ENCODE data around the gene DENND1C. TPM values are rescaled to one million over a fixed set of nuclear protein-coding genes. Genes with fewer than 3 reads are reported as not detected.

Gene DENND1C
- total RNA-seq, 2 donors from 2014 or later, result 64.3 to 73.2 TPM

- peaks cover 98% of the 10 kb centered on the region for H3K36me3 Mint-ChIP-seq (ENCODE audit: low read depth)
These were observed 63.0 kb downstream of the DENND1C start for GRCh38 chr19:6418562-6418932.

GRCh38 chr19:6417713-6418561, 63.6 kb downstream of the DENND1C start:
- Mint-ChIP-seq H3K27ac (no peak overlapping the region), H3K4me1 (peaks cover 1% of the 10 kb centered on the region), H3K4me3 (no peak overlapping the region), H3K9me3 (no peaks in the 10 kb centered on the region), H3K36me3 (ENCODE audit: low read depth) (peaks cover 98% of the 10 kb centered on the region), H3K27me3 (no peaks in the 10 kb centered on the region)
- ATAC-seq (replicated peaks), result no peak

More at GRCh38 chr19:6418562-6418932, 63.0 kb downstream of the DENND1C start:
- H3K4me3 Mint-ChIP-seq, result no peak overlapping the region
- no peak overlapping the region for H3K27ac Mint-ChIP-seq
- no peaks in the 10 kb centered on the region for H3K9me3 Mint-ChIP-seq
- no peak for ATAC-seq (replicated peaks)
- no peaks in the 10 kb centered on the region for H3K27me3 Mint-ChIP-seq
- H3K4me1 Mint-ChIP-seq, result peaks cover 7% of the 10 kb centered on the region

Other genes starting within 250 kb of the DENND1C start
- gene MLLT1, start 201.8 kb downstream of the DENND1C start, total RNA-seq, result 10 to 100 TPM; 31.3 to 51.8 TPM
- not detected for gene ACER1, start 148.2 kb downstream of the DENND1C start, total RNA-seq
- gene CLPP, start 120.3 kb downstream of the DENND1C start, total RNA-seq, result 100 to 1,000 TPM; 153 to 217 TPM
- 10 to 100 TPM; 41.1 to 69.7 TPM for gene ALKBH7, start 109.0 kb downstream of the DENND1C start, total RNA-seq
- gene PSPN, start 105.9 kb downstream of the DENND1C start, total RNA-seq, result 1 to 10 TPM; 1.9 to 2.8 TPM
- 10 to 100 TPM; 53.8 to 56.1 TPM for gene GTF2F1, start 88.6 kb downstream of the DENND1C start, total RNA-seq
- gene KHSRP, start 57.0 kb downstream of the DENND1C start, total RNA-seq, result 100 to 1,000 TPM; 214 to 354 TPM
- gene SLC25A41, start 48.0 kb downstream of the DENND1C start, total RNA-seq, result not detected
- gene SLC25A23, start 22.0 kb downstream of the DENND1C start, total RNA-seq, result 1 to 10 TPM; 7.8 to 7.9 TPM
- 1 to 10 TPM in 1 of 2 donors, not detected in 1; 2.2 TPM for gene CRB3, start 17.5 kb downstream of the DENND1C start, total RNA-seq
- gene TUBB4A, start 20.5 kb upstream of the DENND1C start, total RNA-seq, result 1 to 10 TPM; 2.6 to 2.7 TPM
- gene TNFSF9, start 49.2 kb upstream of the DENND1C start, total RNA-seq, result 1 to 10 TPM; 2.9 to 6.0 TPM
- 10 to 100 TPM; 41.1 to 53.1 TPM for gene CD70, start 109.4 kb upstream of the DENND1C start, total RNA-seq
- 10 to 100 TPM; 13.5 to 48.5 TPM for gene TNFSF14, start 188.4 kb upstream of the DENND1C start, total RNA-seq
- 1 to 10 TPM in 1 of 2 donors, under 1 TPM in 1; 0.99 to 4.3 TPM for gene C3, start 238.9 kb upstream of the DENND1C start, total RNA-seq